Measurements from ENCODE around the gene FBLN2.

DNA sequence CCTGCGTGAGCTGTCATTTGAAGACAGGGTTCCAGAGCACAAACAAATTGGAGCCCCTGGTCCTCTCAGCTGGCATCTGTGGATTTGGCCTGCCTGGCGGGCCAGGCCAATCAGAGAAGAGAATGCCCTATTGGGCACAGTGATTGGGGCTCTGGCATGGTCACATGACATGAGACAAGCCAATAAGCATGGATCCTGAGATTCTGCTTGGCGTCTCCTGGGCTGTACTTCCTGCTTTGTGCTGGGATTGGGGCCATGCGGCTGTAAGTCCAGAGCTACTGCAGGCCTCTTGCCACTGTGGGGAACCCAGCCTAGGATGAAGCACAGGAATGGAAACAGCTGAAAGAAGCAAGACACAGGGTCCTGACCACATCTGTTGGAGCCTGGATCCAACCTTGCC is 121.4 kb downstream of the FBLN2 start:
- no peak for TF ChIP-seq RAD21 (IDR thresholded peaks at IDR 0.05)
- TF ChIP-seq, protein P1, sequence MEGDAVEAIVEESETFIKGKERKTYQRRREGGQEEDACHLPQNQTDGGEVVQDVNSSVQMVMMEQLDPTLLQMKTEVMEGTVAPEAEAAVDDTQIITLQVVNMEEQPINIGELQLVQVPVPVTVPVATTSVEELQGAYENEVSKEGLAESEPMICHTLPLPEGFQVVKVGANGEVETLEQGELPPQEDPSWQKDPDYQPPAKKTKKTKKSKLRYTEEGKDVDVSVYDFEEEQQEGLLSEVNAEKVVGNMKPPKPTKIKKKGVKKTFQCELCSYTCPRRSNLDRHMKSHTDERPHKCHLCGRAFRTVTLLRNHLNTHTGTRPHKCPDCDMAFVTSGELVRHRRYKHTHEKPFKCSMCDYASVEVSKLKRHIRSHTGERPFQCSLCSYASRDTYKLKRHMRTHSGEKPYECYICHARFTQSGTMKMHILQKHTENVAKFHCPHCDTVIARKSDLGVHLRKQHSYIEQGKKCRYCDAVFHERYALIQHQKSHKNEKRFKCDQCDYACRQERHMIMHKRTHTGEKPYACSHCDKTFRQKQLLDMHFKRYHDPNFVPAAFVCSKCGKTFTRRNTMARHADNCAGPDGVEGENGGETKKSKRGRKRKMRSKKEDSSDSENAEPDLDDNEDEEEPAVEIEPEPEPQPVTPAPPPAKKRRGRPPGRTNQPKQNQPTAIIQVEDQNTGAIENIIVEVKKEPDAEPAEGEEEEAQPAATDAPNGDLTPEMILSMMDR (IDR thresholded peaks at IDR 0.05; ENCODE audit: low read depth, low read length, missing input control) = no peak
- TF ChIP-seq FOXA1 (IDR thresholded peaks at IDR 0.05) = no peak
- no peak for TF ChIP-seq TAF1 (conservative IDR thresholded peaks at IDR 0.05)
- no peak for TF ChIP-seq FOXA2 (IDR thresholded peaks at IDR 0.05)
- TF ChIP-seq RXRA (IDR thresholded peaks at IDR 0.05) = no peak
- TF ChIP-seq SP1 (IDR thresholded peaks at IDR 0.05) = no peak
- TF ChIP-seq, protein P2, sequence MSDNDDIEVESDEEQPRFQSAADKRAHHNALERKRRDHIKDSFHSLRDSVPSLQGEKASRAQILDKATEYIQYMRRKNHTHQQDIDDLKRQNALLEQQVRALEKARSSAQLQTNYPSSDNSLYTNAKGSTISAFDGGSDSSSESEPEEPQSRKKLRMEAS (IDR thresholded peaks at IDR 0.05) = no peak
